ENCODE measurements around the gene MED19. TPM values are rescaled to one million over a fixed set of nuclear protein-coding genes. Genes with fewer than 3 reads are reported as not detected.
"Not testable (repeated sequence)": the region's sequence is repeated elsewhere in the genome, so short reads cannot be mapped to it uniquely, and the experiment has no call there.

Gene MED19
- total RNA-seq, 4 donors from 2014 or later = 5.8 to 26.1 (median 11.8) TPM

GRCh38 chr11:57727185-57727584, 15.2 kb upstream of the MED19 start:
- Histone ChIP-seq H3K27ac (replicated peaks in 1 of 4) (no peak overlapping the region), H3K36me3 (peaks cover 0 to 13% (median 2%) of the 10 kb centered on the region in 4 donors), H3K4me3 (no peak overlapping the region), H3K27me3 (no peaks in the 10 kb centered on the region), H3K9me3 (no peaks in the 10 kb centered on the region), H3K4me1 (no peaks in the 10 kb centered on the region)
- no peak for DNase-seq (ENCODE audit: extremely low spot score)
- 79% methylated on average over 2 of the region's 2 CpGs for WGBS
- intact Hi-C loops (cut with DNase I) = no loop called here
- TF ChIP-seq POLR2AphosphoS5 (IDR thresholded peaks at IDR 0.05) = no peak
- TF ChIP-seq POLR2A (IDR thresholded peaks at IDR 0.05; ENCODE audit: low read depth) = no peak
- no peak for TF ChIP-seq EP300 (IDR thresholded peaks at IDR 0.05)

DNA sequence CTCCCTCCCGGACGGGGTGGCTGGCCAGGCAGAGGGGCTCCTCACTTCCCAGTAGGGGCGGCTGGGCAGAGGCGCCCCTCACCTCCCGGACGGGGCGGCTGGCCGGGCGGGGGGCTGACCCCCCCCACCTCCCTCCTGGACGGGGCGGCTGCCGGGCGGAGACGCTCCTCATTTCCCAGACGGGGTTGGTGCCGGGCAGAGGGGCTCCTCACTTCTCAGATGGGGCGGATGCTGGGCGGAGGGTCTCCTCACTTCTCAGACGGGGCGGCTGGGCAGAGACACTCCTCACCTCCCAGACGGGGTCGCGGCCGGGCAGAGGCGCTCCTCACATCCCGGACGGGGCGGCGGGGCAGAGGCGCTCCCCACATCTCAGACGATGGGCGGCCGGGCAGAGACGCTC, 4.7 kb upstream of the MED19 start:
- DNase-seq (ENCODE audit: extremely low spot score); intact Hi-C loops (cut with DNase I): not testable (repeated sequence)
- 96% methylated on average over 19 of the region's 34 CpGs for WGBS

GRCh38 chr11:57713835-57714234, 1.8 kb upstream of the MED19 start:
- Histone ChIP-seq H3K9me3 (no peaks in the 10 kb centered on the region), H3K36me3 (peaks cover 0 to 21% (median 7%) of the 10 kb centered on the region in 4 donors), H3K27me3 (no peaks in the 10 kb centered on the region), H3K4me1 (peaks cover 33 to 44% (median 39%) of the 10 kb centered on the region in 4 donors), H3K4me3 (peak overlapping the region; percentile 88 to 98 (median 90)), H3K27ac (replicated peaks in 1 of 4) (no peak overlapping the region)
- 89% methylated on average over 2 of the region's 2 CpGs for WGBS
- TF ChIP-seq EP300 (IDR thresholded peaks at IDR 0.05) (no peak), CTCF (IDR thresholded peaks at IDR 0.05) (no peak), POLR2A (IDR thresholded peaks at IDR 0.05; ENCODE audit: low read depth) (no peak), POLR2AphosphoS5 (IDR thresholded peaks at IDR 0.05) (no peak)
- intact Hi-C loops (cut with DNase I) = no loop called here
- no peak for DNase-seq (ENCODE audit: extremely low spot score)

More for the DNA sequence above, 4.7 kb upstream of the MED19 start:
- not testable (repeated sequence) for H3K4me3 ChIP-seq; H3K27ac ChIP-seq (replicated peaks in 1 of 4); H3K27me3 ChIP-seq; H3K9me3 ChIP-seq
- Histone ChIP-seq H3K4me1 (peaks cover 23 to 24% (median 24%) of the 10 kb centered on the region in 4 donors), H3K36me3 (peaks cover 0 to 26% (median 17%) of the 10 kb centered on the region in 4 donors)

GRCh38 chr11:57712256-57713150, 488 bp upstream of the MED19 start, which contains the start of gene TMX2:
TSS of gene TMX2 (plus strand) at chr11:57712593. CDS start at chr11:57712619, 26 bp downstream.
- whole genome bisulfite sequencing = 0% methylated on average over 24 of the region's 53 CpGs
- Histone ChIP-seq H3K4me1 (peaks cover 33 to 44% (median 39%) of the 10 kb centered on the region in 4 donors), H3K27me3 (no peaks in the 10 kb centered on the region), H3K27ac (replicated peaks in 1 of 4) (peak within 1 kb of the TSS; percentile 89 to 96 (median 92)), H3K4me3 (peak within 1 kb of the TSS; percentile 88 to 98 (median 90)), H3K9me3 (no peaks in the 10 kb centered on the region), H3K36me3 (peaks cover 0 to 14% (median 5%) of the 10 kb centered on the region in 4 donors)
- TF ChIP-seq CTCF (IDR thresholded peaks at IDR 0.05) (no peak), EP300 (IDR thresholded peaks at IDR 0.05) (no peak), POLR2A (IDR thresholded peaks at IDR 0.05; ENCODE audit: low read depth) (peak; percentile 16), POLR2AphosphoS5 (IDR thresholded peaks at IDR 0.05) (peak; percentile 77)
- DNase-seq (ENCODE audit: extremely low spot score) = peak; percentile 97
- intact Hi-C loops (cut with DNase I) = no loop called here

GRCh38 chr11:57709802-57710367, 2.1 kb downstream of the MED19 start:
- intact Hi-C loops (cut with DNase I) = loop anchor here (2.0 kb wide), 1 partner anchor 39 kb away; no protein-coding TSS in a partner anchor
- Histone ChIP-seq H3K36me3 (peaks cover 0 to 24% (median 6%) of the 10 kb centered on the region in 4 donors), H3K27me3 (no peaks in the 10 kb centered on the region), H3K9me3 (no peaks in the 10 kb centered on the region), H3K4me1 (peaks cover 28 to 40% (median 35%) of the 10 kb centered on the region in 4 donors), H3K4me3 (no peak overlapping the region), H3K27ac (replicated peaks in 1 of 4) (no peak overlapping the region)
- TF ChIP-seq POLR2A (IDR thresholded peaks at IDR 0.05; ENCODE audit: low read depth) (no peak), POLR2AphosphoS5 (IDR thresholded peaks at IDR 0.05) (no peak), EP300 (IDR thresholded peaks at IDR 0.05) (no peak), CTCF (IDR thresholded peaks at IDR 0.05) (no peak)
- no peak for DNase-seq (ENCODE audit: extremely low spot score)
- WGBS = 93% methylated on average over 5 of the region's 5 CpGs

GRCh38 chr11:57705432-57705831, 6.6 kb downstream of the MED19 start:
- H3K4me3 ChIP-seq; intact Hi-C loops (cut with DNase I); H3K4me1 ChIP-seq; DNase-seq (ENCODE audit: extremely low spot score); H3K27me3 ChIP-seq; H3K27ac ChIP-seq (replicated peaks in 1 of 4); H3K9me3 ChIP-seq: not testable (repeated sequence)
- H3K36me3 ChIP-seq = peaks cover 11 to 64% (median 46%) of the 10 kb centered on the region in 4 donors
- 94% methylated on average over 8 of the region's 8 CpGs for WGBS

All from esophagus muscularis mucosa (tissue), 4 donors.